Myocyte (in vitro differentiated cells): ENCODE measurements around the gene MTHFD2. TPM values are rescaled to one million over a fixed set of nuclear protein-coding genes. Genes with fewer than 3 reads are reported as not detected.
"Not testable (repeated sequence)": the region's sequence is repeated elsewhere in the genome, so short reads cannot be mapped to it uniquely, and the experiment has no call there.

Experiments
- DNase-seq: peaks from one replicate; pipeline ENCODE4 v3.0.0-alpha.2; 2012; ENCODE audit warnings: low read depth
- polyA plus RNA-seq: library from polyadenylated mRNA; unstranded; fragments of >200 nt; gene quantifications from one replicate; pipeline ENCODE4 v1.2.1, GENCODE V29; 2012; ENCODE audit warnings: missing spikeins
- total RNA-seq: library from RNA; depleted of rRNA; stranded (reverse); fragments of >200 nt; gene quantifications from 2 replicates; pipeline ENCODE4 v1.2.3, GENCODE V29; 2014

The MTHFD2 gene
- 52.9 and 66.1 TPM in 2 replicates for total RNA-seq
- 128 TPM for polyA plus RNA-seq

- peak; percentile 92 for DNase-seq
Measured at GRCh38 chr2:74198461-74199274, at the start of gene MTHFD2. TSS of gene MTHFD2 (plus strand) at chr2:74198615. CDS start at chr2:74198642, 27 bp downstream.

GRCh38 chr2:74149247-74149525 lies 49.2 kb upstream of the MTHFD2 start:
- no peak for DNase-seq

- DNase-seq, result no peak
Measured at GRCh38 chr2:74149570-74150319, 48.7 kb upstream of the MTHFD2 start.

- no peak for DNase-seq
Measured at GRCh38 chr2:74152954-74153353, 45.5 kb upstream of the MTHFD2 start.

GRCh38 chr2:74155830-74156229 lies 42.6 kb upstream of the MTHFD2 start:
- DNase-seq, result no peak

- DNase-seq, result no peak
Measured at GRCh38 chr2:74162951-74163350, 35.5 kb upstream of the MTHFD2 start.

- DNase-seq, result no peak
Measured at GRCh38 chr2:74164761-74165160, 33.7 kb upstream of the MTHFD2 start.

GRCh38 chr2:74168739-74169138 lies 29.7 kb upstream of the MTHFD2 start:
- DNase-seq, result no peak

GRCh38 chr2:74174909-74175308 lies 23.5 kb upstream of the MTHFD2 start:
- DNase-seq, result no peak

GRCh38 chr2:74177696-74178095 lies 20.7 kb upstream of the MTHFD2 start:
- DNase-seq, result no peak

GRCh38 chr2:74178211-74179062 lies 20.0 kb upstream of the MTHFD2 start, which contains the start of gene MOB1A:
TSS of gene MOB1A (minus strand) at chr2:74178879. CDS start at chr2:74178674, 205 bp downstream.
- DNase-seq, result peak; percentile 99

GRCh38 chr2:74179063-74179865 lies 19.2 kb upstream of the MTHFD2 start:
- no peak for DNase-seq

- peak; percentile 34 for DNase-seq
Measured at GRCh38 chr2:74181739-74182138, 16.7 kb upstream of the MTHFD2 start.

- DNase-seq, result no peak
Measured at GRCh38 chr2:74183878-74184277, 14.5 kb upstream of the MTHFD2 start.

- no peak for DNase-seq
Measured at GRCh38 chr2:74186038-74186437, 12.4 kb upstream of the MTHFD2 start.

- not testable (repeated sequence) for DNase-seq
Measured at GRCh38 chr2:74186706-74187105, 11.7 kb upstream of the MTHFD2 start.

GRCh38 chr2:74188018-74188601 lies 10.3 kb upstream of the MTHFD2 start:
- peak; percentile 93 for DNase-seq

GRCh38 chr2:74188696-74189095 lies 9.7 kb upstream of the MTHFD2 start:
- no peak for DNase-seq

- DNase-seq, result no peak
Measured at GRCh38 chr2:74191596-74192380, 6.6 kb upstream of the MTHFD2 start.

GRCh38 chr2:74194799-74195198 lies 3.6 kb upstream of the MTHFD2 start:
- DNase-seq, result no peak
